Stimulated activated naive B cell treated with anti-CD40 and anti-IgM and Interleukin-4, amounts not matched to agents 10 μg/mL and 1 μg/mL and 100 μg/mL, for 72 hours (primary cell): Measurements from ENCODE around the gene TOP3B.

Experiments used
- ATAC-seq, 2 donors: fragments of 150-1000 bp; cut with Tn5 transposase; replicated peaks; 2 replicates each; pipeline ENCODE4 v1.10.0; 2021; ENCODE audit warnings: moderate library complexity in 1 of 2
- DNase-seq: peaks from one replicate; pipeline ENCODE4 v3.0.0; 2021
- H3K27ac Mint-ChIP-seq: one replicate; pipeline ENCODE4 v1.8.0; 2022; ENCODE audit warnings: mild to moderate bottlenecking, mixed read lengths
- H3K27me3 Mint-ChIP-seq, 2 donors: one replicate each; pipeline ENCODE4 v1.8.0; 2022; ENCODE audit warnings: mixed read lengths in 2 of 2
- H3K36me3 Mint-ChIP-seq, 2 donors: one replicate each; pipeline ENCODE4 v1.8.0; 2022; ENCODE audit warnings: mixed read lengths in 2 of 2, mild to moderate bottlenecking in 1 of 2
- H3K4me1 Mint-ChIP-seq, 2 donors: one replicate each; pipeline ENCODE4 v1.8.0; 2022; ENCODE audit warnings: mixed read lengths in 2 of 2, mild to moderate bottlenecking in 1 of 2
- H3K4me3 Mint-ChIP-seq, 2 donors: one replicate each; pipeline ENCODE4 v1.8.0; 2022; ENCODE audit warnings: mild to moderate bottlenecking in 2 of 2, mixed read lengths in 2 of 2, moderate library complexity in 1 of 2
- H3K9me3 Mint-ChIP-seq, 2 donors: one replicate each; pipeline ENCODE4 v1.8.0; 2022; ENCODE audit warnings: mixed read lengths in 2 of 2, mild to moderate bottlenecking in 1 of 2

The TOP3B gene

GRCh38 chr22:21966643-21967516 is 15.7 kb downstream of the TOP3B start:
- Mint-ChIP-seq H3K9me3 (no peaks in the 10 kb centered on the region), H3K27ac (no peak overlapping the region), H3K27me3 (no peaks in the 10 kb centered on the region), H3K4me1 (peaks cover 0 to 5% of the 10 kb centered on the region in 2 donors), H3K4me3 (no peak overlapping the region), H3K36me3 (peaks cover 52 to 67% of the 10 kb centered on the region in 2 donors)
- no peak for DNase-seq
- ATAC-seq: no peak

GRCh38 chr22:21965762-21966288 is 16.8 kb downstream of the TOP3B start:
- no peaks in the 10 kb centered on the region for H3K27me3 Mint-ChIP-seq
- H3K4me3 Mint-ChIP-seq: no peak overlapping the region
- peaks cover 0 to 5% of the 10 kb centered on the region in 2 donors for H3K4me1 Mint-ChIP-seq
- peaks cover 50 to 64% of the 10 kb centered on the region in 2 donors for H3K36me3 Mint-ChIP-seq
- no peak overlapping the region for H3K27ac Mint-ChIP-seq
- no peak for DNase-seq
- ATAC-seq: no peak
- no peaks in the 10 kb centered on the region for H3K9me3 Mint-ChIP-seq

GRCh38 chr22:21964918-21965484 is 17.6 kb downstream of the TOP3B start:
- Mint-ChIP-seq H3K4me1 (peaks cover 0 to 5% of the 10 kb centered on the region in 2 donors), H3K4me3 (no peak overlapping the region), H3K27ac (no peak overlapping the region), H3K36me3 (peaks cover 48 to 64% of the 10 kb centered on the region in 2 donors), H3K9me3 (no peaks in the 10 kb centered on the region), H3K27me3 (no peaks in the 10 kb centered on the region)
- DNase-seq (no peak), ATAC-seq (no peak)

- peaks cover 51 to 69% of the 10 kb centered on the region in 2 donors for H3K36me3 Mint-ChIP-seq
- H3K27ac Mint-ChIP-seq: no peak overlapping the region
- no peak for ATAC-seq
- DNase-seq: no peak
- no peak overlapping the region for H3K4me3 Mint-ChIP-seq
- H3K4me1 Mint-ChIP-seq: peaks cover 0 to 5% of the 10 kb centered on the region in 2 donors
- H3K27me3 Mint-ChIP-seq: no peaks in the 10 kb centered on the region
- no peaks in the 10 kb centered on the region for H3K9me3 Mint-ChIP-seq
These were observed 18.4 kb downstream of the TOP3B start for GRCh38 chr22:21964234-21964633.

GRCh38 chr22:21963790-21964211 is 18.8 kb downstream of the TOP3B start:
- Mint-ChIP-seq H3K36me3 (peaks cover 49 to 66% of the 10 kb centered on the region in 2 donors), H3K27me3 (no peaks in the 10 kb centered on the region)

GRCh38 chr22:21963286-21963685 is 19.3 kb downstream of the TOP3B start:
- no peak overlapping the region for H3K27ac Mint-ChIP-seq

More at GRCh38 chr22:21963790-21964211, 18.8 kb downstream of the TOP3B start:
- Mint-ChIP-seq H3K9me3 (no peaks in the 10 kb centered on the region), H3K27ac (peak overlapping the region; percentile 82), H3K4me1 (peaks cover 0 to 5% of the 10 kb centered on the region in 2 donors), H3K4me3 (no peak overlapping the region)
- ATAC-seq (no peak), DNase-seq (no peak)

GRCh38 chr22:21962655-21962949 is 20.0 kb downstream of the TOP3B start:
- Mint-ChIP-seq H3K36me3 (peaks cover 43 to 58% of the 10 kb centered on the region in 2 donors), H3K27ac (peak overlapping the region; percentile 62), H3K9me3 (no peaks in the 10 kb centered on the region), H3K4me1 (peaks cover 0 to 5% of the 10 kb centered on the region in 2 donors), H3K27me3 (no peaks in the 10 kb centered on the region), H3K4me3 (no peak overlapping the region)
- no peak for DNase-seq
- no peak for ATAC-seq

More at GRCh38 chr22:21963286-21963685, 19.3 kb downstream of the TOP3B start:
- no peaks in the 10 kb centered on the region for H3K27me3 Mint-ChIP-seq
- H3K36me3 Mint-ChIP-seq: peaks cover 44 to 61% of the 10 kb centered on the region in 2 donors
- no peak for DNase-seq
- H3K4me1 Mint-ChIP-seq: peaks cover 0 to 5% of the 10 kb centered on the region in 2 donors
- ATAC-seq: no peak
- no peaks in the 10 kb centered on the region for H3K9me3 Mint-ChIP-seq
- no peak overlapping the region for H3K4me3 Mint-ChIP-seq

GRCh38 chr22:21961886-21962654 is 20.5 kb downstream of the TOP3B start:
- Mint-ChIP-seq H3K4me3 (no peak overlapping the region), H3K27me3 (no peaks in the 10 kb centered on the region), H3K36me3 (peaks cover 39 to 53% of the 10 kb centered on the region in 2 donors), H3K9me3 (no peaks in the 10 kb centered on the region), H3K27ac (peak overlapping the region; percentile 62), H3K4me1 (peaks cover 0 to 5% of the 10 kb centered on the region in 2 donors)
- DNase-seq: no peak
- ATAC-seq: no peak

GRCh38 chr22:21961127-21961867 is 21.3 kb downstream of the TOP3B start:
- no peaks in the 10 kb centered on the region for H3K9me3 Mint-ChIP-seq
- H3K36me3 Mint-ChIP-seq: peaks cover 37 to 49% of the 10 kb centered on the region in 2 donors
- peaks cover 0 to 5% of the 10 kb centered on the region in 2 donors for H3K4me1 Mint-ChIP-seq
- no peak for DNase-seq
- H3K27me3 Mint-ChIP-seq: no peaks in the 10 kb centered on the region
- no peak overlapping the region for H3K27ac Mint-ChIP-seq
- ATAC-seq: no peak
- H3K4me3 Mint-ChIP-seq: no peak overlapping the region

GRCh38 chr22:21960200-21961126 is 22.1 kb downstream of the TOP3B start:
- Mint-ChIP-seq H3K4me1 (peaks cover 0 to 5% of the 10 kb centered on the region in 2 donors), H3K36me3 (peaks cover 33 to 47% of the 10 kb centered on the region in 2 donors), H3K27ac (peak overlapping the region; percentile 69), H3K4me3 (no peak overlapping the region), H3K27me3 (no peaks in the 10 kb centered on the region), H3K9me3 (no peaks in the 10 kb centered on the region)
- DNase-seq: no peak
- peak in 1 of 2 donors; percentile 35 for ATAC-seq

GRCh38 chr22:21959274-21960074 is 23.1 kb downstream of the TOP3B start:
- Mint-ChIP-seq H3K4me3 (no peak overlapping the region), H3K4me1 (peaks cover 0 to 5% of the 10 kb centered on the region in 2 donors), H3K27ac (peak overlapping the region; percentile 69), H3K27me3 (no peaks in the 10 kb centered on the region), H3K9me3 (no peaks in the 10 kb centered on the region), H3K36me3 (peaks cover 27 to 38% of the 10 kb centered on the region in 2 donors)
- DNase-seq: no peak
- ATAC-seq: peak in 1 of 2 donors; percentile 13
